GM15510 (cell line): Measurements from ENCODE around the gene DCTPP1.

Source experiments
- POLR2A ChIP-seq: IDR thresholded peaks from 3 replicates; pipeline ENCODE4 v1.6.1; 2011; ENCODE audit warnings: borderline replicate concordance; ENCODE audit not compliant: insufficient read length; ENCODE audit errors: extremely low read depth

Gene DCTPP1

GRCh38 chr16:30398661-30399434 is 31.0 kb downstream of the DCTPP1 start:
- TF ChIP-seq POLR2A: no peak

- no peak for TF ChIP-seq POLR2A
These were observed 31.8 kb downstream of the DCTPP1 start for GRCh38 chr16:30397776-30398660.

GRCh38 chr16:30397056-30397455 is 32.8 kb downstream of the DCTPP1 start:
- TF ChIP-seq POLR2A: no peak

- TF ChIP-seq POLR2A: no peak
These were observed 33.7 kb downstream of the DCTPP1 start for GRCh38 chr16:30395992-30396585.

GRCh38 chr16:30395155-30395991 is 34.5 kb downstream of the DCTPP1 start, which contains the start of gene ZNF48:
Gene ZNF48, plus strand, starts transcription at chr16:30395420. Its CDS starts 375 bp downstream, at chr16:30395795.
- TF ChIP-seq POLR2A: peak; percentile 80

- TF ChIP-seq POLR2A: no peak
These were observed 35.2 kb downstream of the DCTPP1 start for GRCh38 chr16:30394592-30395154.

GRCh38 chr16:30383521-30383920 is 46.3 kb downstream of the DCTPP1 start:
- TF ChIP-seq POLR2A: no peak

GRCh38 chr16:30382111-30382881 is 47.5 kb downstream of the DCTPP1 start, which contains the start of gene SEPTIN1:
Gene SEPTIN1, minus strand, starts transcription at chr16:30382561. Its CDS starts 19 bp downstream, at chr16:30382542.
- peak; percentile 69 for TF ChIP-seq POLR2A

GRCh38 chr16:30381291-30382041 is 48.4 kb downstream of the DCTPP1 start:
- TF ChIP-seq POLR2A: no peak

GRCh38 chr16:30380803-30381208 is 49.0 kb downstream of the DCTPP1 start:
- no peak for TF ChIP-seq POLR2A

GRCh38 chr16:30380072-30380802 is 49.6 kb downstream of the DCTPP1 start:
- no peak for TF ChIP-seq POLR2A
